Nephron progenitor cell (in vitro differentiated cells): ENCODE results near the gene KIF16B.
"Not testable (repeated sequence)": the region's sequence is repeated elsewhere in the genome, so short reads cannot be mapped to it uniquely, and the experiment has no call there.

Experiments
- DNase-seq: peaks from one replicate; pipeline ENCODE4 v3.0.0; 2021
- H3K27ac Mint-ChIP-seq: 2 replicates; pipeline ENCODE4 v1.8.0; 2021; ENCODE audit warnings: mild to moderate bottlenecking, moderate library complexity, mixed read lengths
- H3K27me3 Mint-ChIP-seq: 2 replicates; pipeline ENCODE4 v1.8.0; 2021; ENCODE audit warnings: mild to moderate bottlenecking, low read depth, mixed read lengths; ENCODE audit not compliant: poor library complexity
- H3K36me3 Mint-ChIP-seq: 2 replicates; pipeline ENCODE4 v1.8.0; 2021; ENCODE audit warnings: low read depth, mixed read lengths
- H3K4me1 Mint-ChIP-seq: 2 replicates; pipeline ENCODE4 v1.8.0; 2021; ENCODE audit warnings: mixed read lengths
- H3K4me3 Mint-ChIP-seq: 2 replicates; pipeline ENCODE4 v1.8.0; 2021; ENCODE audit warnings: mild to moderate bottlenecking, moderate library complexity, mixed read lengths
- H3K9me3 Mint-ChIP-seq: 2 replicates; pipeline ENCODE4 v1.8.0; 2021; ENCODE audit warnings: mild to moderate bottlenecking, moderate library complexity, mixed read lengths
- CTCF ChIP-seq: fragments of 200-600 bp; sonication (generic); IDR thresholded peaks from 2 replicates; pipeline ENCODE4 v1.5.0; 2021; ENCODE audit warnings: antibody characterized with exemption

Gene KIF16B

GRCh38 chr20:16531485-16531884 is 41.8 kb downstream of the KIF16B start:
- no peaks in the 10 kb centered on the region for H3K9me3 Mint-ChIP-seq
- no peaks in the 10 kb centered on the region for H3K27me3 Mint-ChIP-seq
- no peak overlapping the region for H3K4me3 Mint-ChIP-seq
- peaks cover 7% of the 10 kb centered on the region for H3K36me3 Mint-ChIP-seq
- TF ChIP-seq CTCF, result no peak
- peaks cover 21% of the 10 kb centered on the region for H3K4me1 Mint-ChIP-seq
- H3K27ac Mint-ChIP-seq, result no peak overlapping the region
- no peak for DNase-seq

GRCh38 chr20:16530201-16530681 is 43.0 kb downstream of the KIF16B start:
- no peak for TF ChIP-seq CTCF
- Mint-ChIP-seq H3K4me3 (no peak overlapping the region), H3K36me3 (peaks cover 18% of the 10 kb centered on the region), H3K27me3 (no peaks in the 10 kb centered on the region), H3K27ac (no peak overlapping the region), H3K4me1 (peaks cover 23% of the 10 kb centered on the region), H3K9me3 (peaks cover 5% of the 10 kb centered on the region)
- no peak for DNase-seq

GRCh38 chr20:16528078-16528477 is 45.2 kb downstream of the KIF16B start:
- no peak for DNase-seq
- Mint-ChIP-seq H3K4me1 (peaks cover 23% of the 10 kb centered on the region), H3K27ac (no peak overlapping the region), H3K4me3 (no peak overlapping the region), H3K9me3 (peaks cover 23% of the 10 kb centered on the region), H3K36me3 (peaks cover 40% of the 10 kb centered on the region), H3K27me3 (no peaks in the 10 kb centered on the region)
- TF ChIP-seq CTCF, result no peak

- Mint-ChIP-seq H3K4me3 (no peak overlapping the region), H3K36me3 (peaks cover 46% of the 10 kb centered on the region), H3K4me1 (peaks cover 23% of the 10 kb centered on the region), H3K9me3 (peaks cover 29% of the 10 kb centered on the region), H3K27me3 (no peaks in the 10 kb centered on the region), H3K27ac (no peak overlapping the region)
- no peak for DNase-seq
- TF ChIP-seq CTCF, result no peak
These were observed 45.8 kb downstream of the KIF16B start for GRCh38 chr20:16527438-16527837.

- Mint-ChIP-seq H3K36me3 (peaks cover 54% of the 10 kb centered on the region), H3K4me1 (peaks cover 23% of the 10 kb centered on the region), H3K27me3 (no peaks in the 10 kb centered on the region), H3K27ac (no peak overlapping the region), H3K9me3 (peaks cover 34% of the 10 kb centered on the region), H3K4me3 (peak overlapping the region; percentile 2)
- no peak for TF ChIP-seq CTCF
- no peak for DNase-seq
These were observed 46.5 kb downstream of the KIF16B start for GRCh38 chr20:16526433-16527380.

GRCh38 chr20:16522651-16523050 is 50.6 kb downstream of the KIF16B start:
- Mint-ChIP-seq H3K4me1 (peaks cover 41% of the 10 kb centered on the region), H3K9me3 (peaks cover 34% of the 10 kb centered on the region), H3K36me3 (peaks cover 62% of the 10 kb centered on the region)
- not testable (repeated sequence) for DNase-seq, H3K27ac Mint-ChIP-seq, H3K4me3 Mint-ChIP-seq, H3K27me3 Mint-ChIP-seq
